KMS-11 (cell line): ENCODE data around the gene MNX1.

ENCODE experiments used
- H2AFZ ChIP-seq: fragments of 200-600 bp; sonication (generic); 2 replicates; pipeline ENCODE4 v1.6.1; 2016; ENCODE audit warnings: antibody characterized with exemption, mixed run types, low read depth
- H3K27ac ChIP-seq: fragments of 200-600 bp; sonication (generic); 2 replicates; pipeline ENCODE4 v1.6.1; 2016; ENCODE audit warnings: mild to moderate bottlenecking, mixed run types
- H3K27me3 ChIP-seq: fragments of 200-600 bp; sonication (generic); 2 replicates; pipeline ENCODE4 v1.6.1; 2017; ENCODE audit warnings: mild to moderate bottlenecking, low read depth, mixed run types, moderate library complexity; ENCODE audit not compliant: insufficient read depth
- H3K36me3 ChIP-seq: fragments of 200-600 bp; sonication (generic); 2 replicates; pipeline ENCODE4 v1.6.1; 2017; ENCODE audit warnings: mild to moderate bottlenecking, mixed run types; ENCODE audit not compliant: insufficient read depth
- H3K4me1 ChIP-seq: fragments of 200-600 bp; sonication (generic); 2 replicates; pipeline ENCODE4 v1.6.1; 2016; ENCODE audit warnings: mild to moderate bottlenecking, low read depth, mixed run types; ENCODE audit not compliant: poor library complexity, severe bottlenecking
- H3K4me2 ChIP-seq: fragments of 200-600 bp; sonication (generic); 2 replicates; pipeline ENCODE4 v1.7.0; 2016; ENCODE audit warnings: mild to moderate bottlenecking, mixed run types
- H3K4me3 ChIP-seq: fragments of 200-600 bp; sonication (generic); IDR thresholded peaks from 2 replicates; pipeline ENCODE4 v1.6.1; 2017; ENCODE audit warnings: low read depth, low read length, mixed read lengths; ENCODE audit not compliant: insufficient read depth
- H3K79me2 ChIP-seq: fragments of 200-600 bp; sonication (generic); 2 replicates; pipeline ENCODE4 v1.6.1; 2016; ENCODE audit warnings: low read depth, mixed run types; ENCODE audit not compliant: insufficient read depth
- H3K9ac ChIP-seq: fragments of 200-600 bp; sonication (generic); 2 replicates; pipeline ENCODE4 v1.6.1; 2016; ENCODE audit warnings: mild to moderate bottlenecking, mixed run types
- H4K20me1 ChIP-seq: fragments of 200-600 bp; sonication (generic); 2 replicates; pipeline ENCODE4 v1.6.1; 2016; ENCODE audit warnings: mild to moderate bottlenecking, mixed run types; ENCODE audit not compliant: insufficient read depth
- TF ChIP-seq, protein P1 (sequence below): fragments of 200-600 bp; sonication (generic); conservative IDR thresholded peaks from 2 replicates; pipeline ENCODE4 v1.6.1; 2017; ENCODE audit warnings: low read depth, mild to moderate bottlenecking, antibody characterized with exemption, low read length, moderate library complexity, mixed read lengths

MNX1 gene

DNA sequence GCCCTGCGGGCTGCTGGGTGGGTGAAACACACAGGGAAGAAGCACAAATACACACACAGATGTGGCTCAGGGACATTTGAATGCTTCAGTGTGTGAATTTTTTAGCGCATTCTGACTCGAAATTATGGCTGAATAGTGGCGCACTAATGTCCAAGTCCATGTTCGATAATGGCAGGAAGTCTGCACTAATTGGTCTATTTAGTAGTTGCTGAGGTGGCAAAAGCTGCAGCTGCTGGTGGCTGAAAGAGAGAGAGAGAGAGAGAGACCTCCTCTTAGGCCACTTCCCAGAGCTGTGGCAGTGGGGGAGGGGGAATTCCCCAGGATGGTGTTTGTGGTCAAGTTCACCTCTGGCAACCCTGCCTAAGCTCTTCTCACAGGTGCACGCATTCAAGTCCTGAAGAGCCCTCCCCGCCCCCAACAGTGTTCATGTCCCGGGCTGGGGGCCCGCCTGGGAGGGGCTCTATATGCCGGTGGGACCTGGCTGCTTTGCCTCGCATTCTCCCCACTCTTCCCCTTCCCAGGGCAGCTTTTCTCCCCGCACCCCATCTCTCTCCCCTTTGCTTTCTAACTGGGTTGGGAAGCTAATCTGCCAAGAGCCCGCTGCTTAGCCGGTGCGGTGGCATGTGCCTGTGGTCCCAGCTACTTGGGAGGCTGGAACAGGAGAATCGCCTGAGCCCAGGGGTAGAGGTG, 6.0 kb upstream of the MNX1 start:
- no peaks in the 10 kb centered on the region for H3K27me3 ChIP-seq
- peaks cover 69% of the 10 kb centered on the region for H3K4me1 ChIP-seq
- H3K9ac ChIP-seq: peak overlapping the region; percentile 61
- H4K20me1 ChIP-seq: no peaks in the 10 kb centered on the region
- peak overlapping the region; percentile 94 for H3K4me2 ChIP-seq
- no peaks in the 10 kb centered on the region; the same call in 1 of the 2 replicates for H3K36me3 ChIP-seq
- H3K4me3 ChIP-seq: no peak overlapping the region
- H3K79me2 ChIP-seq: peaks cover 37% of the 10 kb centered on the region
- TF ChIP-seq, protein P1, sequence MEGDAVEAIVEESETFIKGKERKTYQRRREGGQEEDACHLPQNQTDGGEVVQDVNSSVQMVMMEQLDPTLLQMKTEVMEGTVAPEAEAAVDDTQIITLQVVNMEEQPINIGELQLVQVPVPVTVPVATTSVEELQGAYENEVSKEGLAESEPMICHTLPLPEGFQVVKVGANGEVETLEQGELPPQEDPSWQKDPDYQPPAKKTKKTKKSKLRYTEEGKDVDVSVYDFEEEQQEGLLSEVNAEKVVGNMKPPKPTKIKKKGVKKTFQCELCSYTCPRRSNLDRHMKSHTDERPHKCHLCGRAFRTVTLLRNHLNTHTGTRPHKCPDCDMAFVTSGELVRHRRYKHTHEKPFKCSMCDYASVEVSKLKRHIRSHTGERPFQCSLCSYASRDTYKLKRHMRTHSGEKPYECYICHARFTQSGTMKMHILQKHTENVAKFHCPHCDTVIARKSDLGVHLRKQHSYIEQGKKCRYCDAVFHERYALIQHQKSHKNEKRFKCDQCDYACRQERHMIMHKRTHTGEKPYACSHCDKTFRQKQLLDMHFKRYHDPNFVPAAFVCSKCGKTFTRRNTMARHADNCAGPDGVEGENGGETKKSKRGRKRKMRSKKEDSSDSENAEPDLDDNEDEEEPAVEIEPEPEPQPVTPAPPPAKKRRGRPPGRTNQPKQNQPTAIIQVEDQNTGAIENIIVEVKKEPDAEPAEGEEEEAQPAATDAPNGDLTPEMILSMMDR: no peak; the same call in 1 of the 2 replicates
- H3K27ac ChIP-seq: peak overlapping the region; percentile 92
- H2AFZ ChIP-seq: peak overlapping the region; percentile 56

DNA sequence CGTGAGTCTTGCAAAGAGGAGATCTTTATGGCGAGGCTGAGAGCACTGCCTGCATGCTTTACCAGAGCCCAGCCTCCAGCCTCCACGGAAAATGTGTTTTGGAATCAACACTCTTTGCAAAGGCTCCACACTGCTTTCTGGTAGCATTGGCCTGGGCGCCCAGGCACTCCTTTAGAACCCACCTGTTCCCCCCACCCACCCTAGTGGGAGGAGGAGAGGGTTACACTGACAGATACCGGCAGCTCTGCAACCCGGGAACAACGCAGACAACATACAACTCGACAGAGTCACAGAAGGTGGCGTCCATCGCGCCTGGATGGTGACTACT, 5.5 kb upstream of the MNX1 start:
- peak overlapping the region; percentile 89 for H3K4me2 ChIP-seq
- peaks cover 69% of the 10 kb centered on the region for H3K4me1 ChIP-seq
- peak overlapping the region; percentile 92 for H3K27ac ChIP-seq
- peaks cover 42% of the 10 kb centered on the region for H3K79me2 ChIP-seq
- TF ChIP-seq, protein P1: peak; percentile 45
- H3K9ac ChIP-seq: peak overlapping the region; percentile 61
- H3K27me3 ChIP-seq: no peaks in the 10 kb centered on the region
- H3K4me3 ChIP-seq: no peak overlapping the region
- no peaks in the 10 kb centered on the region; the same call in 1 of the 2 replicates for H3K36me3 ChIP-seq
- peak overlapping the region; percentile 56 for H2AFZ ChIP-seq
- no peaks in the 10 kb centered on the region for H4K20me1 ChIP-seq

DNA sequence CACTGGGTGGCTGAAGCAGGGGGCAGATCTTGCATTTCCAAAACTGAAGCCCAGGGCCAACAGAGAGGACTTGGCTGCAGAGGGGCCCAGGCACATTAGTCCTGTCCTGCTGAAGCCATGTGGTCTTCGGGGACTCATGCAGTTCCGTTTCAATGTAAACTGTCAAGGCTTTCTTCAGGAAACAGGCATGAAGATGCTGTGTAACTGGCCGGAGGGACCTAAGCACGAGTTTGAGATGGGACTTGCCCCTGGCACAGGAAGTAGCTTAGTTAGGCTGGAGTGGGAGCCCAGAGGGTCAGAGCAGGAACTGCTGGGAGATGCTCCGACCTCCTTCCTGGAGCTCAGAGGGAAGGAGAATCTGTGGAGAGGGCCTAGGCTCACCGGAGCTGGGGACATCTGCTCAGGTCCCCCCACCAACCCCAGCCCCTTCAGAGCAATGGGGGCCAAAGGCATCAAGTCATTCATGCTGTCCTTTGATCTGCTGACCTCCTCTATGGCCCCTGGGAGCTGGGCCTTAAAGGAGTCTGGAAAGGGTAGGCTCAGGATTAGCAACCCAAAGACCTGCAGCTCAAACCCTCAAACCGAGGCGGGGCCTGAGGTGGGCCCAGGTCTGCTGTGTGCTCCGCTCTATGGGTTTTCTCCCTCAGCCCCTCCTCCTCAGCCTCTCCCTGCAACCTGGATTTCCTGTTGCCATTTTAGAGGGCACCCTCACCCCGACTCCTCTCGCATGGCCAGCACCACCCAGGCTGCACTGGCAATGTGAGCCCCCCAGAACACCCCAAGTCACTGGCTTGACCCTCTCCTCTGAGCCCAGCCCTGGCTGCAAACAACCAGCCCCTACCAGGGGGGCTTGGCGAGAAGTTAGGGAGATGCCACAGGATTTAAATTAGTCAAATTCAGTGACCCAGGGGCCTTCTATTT, 4.4 kb upstream of the MNX1 start:
- no peaks in the 10 kb centered on the region for H4K20me1 ChIP-seq
- no peak overlapping the region for H2AFZ ChIP-seq
- H3K4me1 ChIP-seq: peaks cover 69% of the 10 kb centered on the region
- peaks cover 44% of the 10 kb centered on the region for H3K79me2 ChIP-seq
- peak overlapping the region; percentile 89 for H3K4me2 ChIP-seq
- H3K36me3 ChIP-seq: no peaks in the 10 kb centered on the region; the same call in 1 of the 2 replicates
- no peaks in the 10 kb centered on the region for H3K27me3 ChIP-seq
- TF ChIP-seq, protein P1: no peak
- H3K9ac ChIP-seq: peak overlapping the region; percentile 61
- no peak overlapping the region for H3K4me3 ChIP-seq
- H3K27ac ChIP-seq: peak overlapping the region; percentile 92

DNA sequence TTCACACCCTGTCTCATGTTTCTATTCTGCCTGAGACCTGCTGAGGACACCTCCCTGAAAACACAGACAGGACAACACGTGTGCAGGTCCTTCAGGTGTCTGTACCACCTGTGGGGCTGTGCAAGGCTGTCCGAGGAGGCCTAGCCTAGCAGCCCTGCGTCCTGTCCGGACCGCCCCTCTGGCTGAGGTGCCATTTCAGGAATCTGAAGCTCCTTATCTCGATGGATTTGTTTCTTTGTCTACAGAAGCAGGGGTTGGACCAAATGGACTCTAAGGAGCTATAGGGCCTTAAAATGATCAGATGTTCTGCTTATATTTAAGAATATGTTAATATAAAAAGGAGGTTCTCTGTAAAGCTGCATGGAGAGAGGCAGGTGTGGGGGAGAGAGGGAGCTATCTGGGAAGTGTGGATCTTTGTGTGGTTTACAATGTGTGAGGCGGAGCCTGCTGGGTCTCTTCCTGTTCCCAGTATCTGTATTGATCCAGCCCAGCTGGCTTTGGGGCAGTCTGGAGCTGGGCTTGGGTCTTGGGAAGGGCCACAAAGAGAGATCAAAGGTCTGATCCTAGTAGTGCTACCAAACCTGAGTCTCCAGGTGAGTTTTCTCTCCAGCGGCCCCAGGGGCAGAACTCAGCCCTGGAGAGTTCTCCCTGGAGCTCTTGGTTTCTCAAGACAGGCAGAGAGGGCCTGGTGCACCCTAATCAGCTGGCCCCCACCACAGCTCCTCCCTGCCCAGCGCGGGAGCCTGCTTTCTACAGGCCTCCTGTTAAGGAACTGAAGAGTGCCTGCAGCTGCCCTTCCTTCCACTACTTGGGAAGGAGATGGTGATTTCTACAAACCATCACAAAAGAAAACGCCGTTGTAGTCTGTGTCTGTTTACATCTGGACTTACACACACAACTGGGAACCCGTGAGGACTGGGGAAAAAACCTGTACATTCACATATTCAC, 3.4 kb upstream of the MNX1 start:
- H3K9ac ChIP-seq: peak overlapping the region; percentile 61; the same call in 1 of the 2 replicates
- H2AFZ ChIP-seq: no peak overlapping the region
- H3K27ac ChIP-seq: peak overlapping the region; percentile 92
- peaks cover 51% of the 10 kb centered on the region for H3K79me2 ChIP-seq
- TF ChIP-seq, protein P1: no peak
- no peaks in the 10 kb centered on the region for H4K20me1 ChIP-seq
- no peak overlapping the region for H3K4me3 ChIP-seq
- no peaks in the 10 kb centered on the region for H3K27me3 ChIP-seq
- peaks cover 68% of the 10 kb centered on the region for H3K4me1 ChIP-seq
- H3K36me3 ChIP-seq: no peaks in the 10 kb centered on the region; the same call in 1 of the 2 replicates
- peak overlapping the region; percentile 89 for H3K4me2 ChIP-seq
